K562 (cell line): ENCODE data around the gene CTIF. TPM values are rescaled to one million over a fixed set of nuclear protein-coding genes. Genes with fewer than 3 reads are reported as not detected.

Experiments used
- ATAC-seq: fragments of 200-7000 bp; cut with Tn5 transposase; 3 replicates; pipeline ENCODE4 v1.9.1; 2020; ENCODE audit warnings: moderate library complexity
- BruUV-seq: library from RNA; stranded (reverse); fragments of 400-500 nt; replicated peaks from 2 replicates; lab custom pipeline; 2021; lab: Mats Ljungman, UMichigan
- CTCF ChIA-PET: fragments of 300-600 bp; formaldehyde crosslinking; extraction: SDS; loops from one replicate; lab custom pipeline; 2021; ENCODE audit warnings: low intra/inter-chr PET ratio; lab: Yijun Ruan, JAX
- POLR2A ChIA-PET: fragments of 300-600, 350-650 bp; sonication (Branson Sonifier 250); formaldehyde crosslinking; extraction: SDS; loops from one replicate; lab custom pipeline; 2021; ENCODE audit warnings: antibody characterized with exemption, inconsistent platforms; lab: Yijun Ruan, JAX
- DNase-seq, 4 experiments: peaks; one replicate each; pipeline versions ENCODE4 v3.0.0 to v3.0.0-alpha.2; 2011 to 2018; ENCODE audit warnings: low spot score in 3 of 4, mixed read lengths in 3 of 4; ENCODE audit errors: extremely low read depth in 1 of 4
- FAIRE-seq: peaks from 2 replicates; lab custom pipeline; 2011; peaks lifted over from hg19 to GRCh38; lab: Jason Lieb, UNC
- H2AFZ ChIP-seq: 2 replicates; pipeline ENCODE4 v1.6.0; 2011; ENCODE audit warnings: low read depth, low read length, control low read depth, inconsistent platforms
- H3K27ac ChIP-seq: fragments of 200-600 bp; 3 replicates; pipeline ENCODE4 v1.8.0; 2011; ENCODE audit warnings: low read depth, mild to moderate bottlenecking, control low read depth, inconsistent platforms, low read length, moderate library complexity, mixed read lengths; ENCODE audit errors: extremely low read depth
- H3K27me3 ChIP-seq, 2 experiments: fragments of 300-600 bp in 1 of 2; 2 replicates in 1 of 2; 3 replicates in 1 of 2; pipeline versions ENCODE4 v1.6.0 to v1.8.0; 2011; ENCODE audit warnings: inconsistent platforms in 2 of 2, low read length in 2 of 2, mild to moderate bottlenecking in 1 of 2, mixed read lengths in 1 of 2, moderate library complexity in 1 of 2; ENCODE audit not compliant: control insufficient read depth in 2 of 2, insufficient read depth in 2 of 2
- H3K36me3 ChIP-seq: fragments of 300-600 bp; 3 replicates; pipeline ENCODE4 v1.8.0; 2011; ENCODE audit warnings: mild to moderate bottlenecking, low read length, inconsistent platforms; ENCODE audit not compliant: control insufficient read depth, insufficient read depth
- H3K4me1 ChIP-seq, 2 experiments: fragments of 200-600 bp in 1 of 2; replicated peaks in 1 of 2; 2 replicates in 1 of 2; 3 replicates in 1 of 2; pipeline versions ENCODE4 v1.5.1 to v1.8.0; 2011; ENCODE audit warnings: inconsistent platforms in 2 of 2, low read length in 2 of 2, mild to moderate bottlenecking in 1 of 2, mixed read lengths in 1 of 2, moderate library complexity in 1 of 2; ENCODE audit not compliant: control insufficient read depth in 2 of 2, insufficient read depth in 2 of 2
- H3K4me2 ChIP-seq: 2 replicates; pipeline ENCODE4 v1.6.1; 2011; ENCODE audit warnings: low read length, control low read depth, inconsistent platforms, mixed read lengths; ENCODE audit not compliant: insufficient read depth
- H3K4me3 ChIP-seq: fragments of 200-600 bp; sonication (generic), shearing (Covaris generic); 2 replicates; pipeline ENCODE4 v1.5.1; 2016; ENCODE audit warnings: control low read depth, inconsistent platforms
- H3K79me2 ChIP-seq: fragments of 200-600 bp; 3 replicates; pipeline ENCODE4 v1.8.0; 2011; ENCODE audit warnings: low read length, inconsistent platforms; ENCODE audit not compliant: control insufficient read depth, insufficient read depth
- H3K9ac ChIP-seq, 2 experiments: 2 replicates each; pipeline versions ENCODE4 v1.6.0 to v1.6.1; 2011; ENCODE audit warnings: low read depth in 2 of 2, low read length in 2 of 2, control low read depth in 1 of 2, inconsistent platforms in 1 of 2, mild to moderate bottlenecking in 1 of 2, mixed read lengths in 1 of 2; ENCODE audit not compliant: insufficient read depth in 1 of 2
- H3K9me1 ChIP-seq: one replicate; pipeline ENCODE4 v1.6.0; 2011; ENCODE audit warnings: inconsistent platforms, mild to moderate bottlenecking, low read length, moderate library complexity; ENCODE audit not compliant: control insufficient read depth, insufficient read depth
- H3K9me3 ChIP-seq: replicated peaks from 2 replicates; pipeline ENCODE4 v1.5.1; 2011; ENCODE audit warnings: low read depth, low read length, inconsistent platforms; ENCODE audit not compliant: control insufficient read depth, insufficient read depth
- H4K20me1 ChIP-seq: replicated peaks from 2 replicates; pipeline ENCODE4 v1.6.1; 2011; ENCODE audit warnings: low read length, inconsistent platforms, mixed read lengths; ENCODE audit not compliant: control insufficient read depth, insufficient read depth
- CAMTA2 ChIP-seq: fragments of 250-450 bp; sonication (Bioruptor Pico); conservative IDR thresholded peaks from 2 replicates; pipeline ENCODE4 v1.5.1; 2022
- CBFB ChIP-seq: sonication (generic); formaldehyde crosslinking; IDR thresholded peaks from 2 replicates; pipeline ENCODE4 v1.4.0; 2020; ENCODE audit warnings: mild to moderate bottlenecking, missing genetic modification reagents
- CEBPG ChIP-seq, 3 experiments: fragments of 200-800 bp in 1 of 3; sonication (Bioruptor generic) in 1 of 3; sonication (generic) in 1 of 3; formaldehyde crosslinking in 1 of 3; IDR thresholded peaks in 2 of 3; conservative IDR thresholded peaks in 1 of 3; 2 replicates each; pipeline versions ENCODE4 v1.6.1 to v1.8.0; 2016 to 2022; ENCODE audit warnings: missing compliant biosample characterization in 2 of 3, missing genetic modification characterization in 2 of 3, mild to moderate bottlenecking in 1 of 3, missing genetic modification reagents in 1 of 3
- JUNB ChIP-seq: fragments of 450-650 bp; formaldehyde crosslinking; conservative IDR thresholded peaks from 2 replicates; pipeline ENCODE4 v1.4.0; 2020; ENCODE audit warnings: mild to moderate bottlenecking
- KDM2B ChIP-seq: fragments of 250-450 bp; sonication (Bioruptor Pico); IDR thresholded peaks from 2 replicates; pipeline ENCODE4 v1.8.0; 2021; ENCODE audit warnings: mild to moderate bottlenecking, moderate library complexity
- KLF6 ChIP-seq: fragments of 250-450 bp; sonication (Bioruptor Pico); IDR thresholded peaks from 2 replicates; pipeline ENCODE4 v1.4.0; 2020; ENCODE audit warnings: mild to moderate bottlenecking, moderate library complexity, borderline replicate concordance
- SAFB2 ChIP-seq: fragments of 200-400 bp; formaldehyde crosslinking; IDR thresholded peaks from 2 replicates; pipeline ENCODE4 v1.6.1; 2018; ENCODE audit warnings: borderline replicate concordance, low read length, low read depth, moderate library complexity; ENCODE audit not compliant: severe bottlenecking
- SIN3A ChIP-seq, 2 experiments: fragments of 150-350 bp in 1 of 2; IDR thresholded peaks; 2 replicates each; pipeline ENCODE4 v1.6.1; 2011 to 2016; ENCODE audit warnings: borderline replicate concordance in 2 of 2, low read depth in 2 of 2, low read length in 2 of 2, mild to moderate bottlenecking in 2 of 2, moderate library complexity in 2 of 2; ENCODE audit not compliant: control insufficient read depth in 1 of 2
- TCF3 ChIP-seq: sonication (generic); formaldehyde crosslinking; IDR thresholded peaks from 2 replicates; pipeline ENCODE4 v1.4.0; 2020; ENCODE audit warnings: mild to moderate bottlenecking, missing genetic modification reagents
- ZNF121 ChIP-seq: sonication (generic); formaldehyde crosslinking; conservative IDR thresholded peaks from 2 replicates; pipeline ENCODE4 v1.8.0; 2022; ENCODE audit warnings: missing genetic modification reagents
- ZNF165 ChIP-seq: fragments of 250-450 bp; sonication (Bioruptor Pico); IDR thresholded peaks from 2 replicates; pipeline ENCODE4 v1.4.0; 2020; ENCODE audit warnings: borderline replicate concordance
- ZNF780A ChIP-seq: fragments of 250-450 bp; sonication (Bioruptor Pico); IDR thresholded peaks from 2 replicates; pipeline ENCODE4 v1.5.0; 2021; ENCODE audit warnings: mild to moderate bottlenecking
- WGBS: fragments of 100-300 bp; shearing (Covaris generic); methylation state at CpG from one replicate; pipeline ENCODE4 v1.1.6; 2016; ENCODE audit warnings: low coverage, mixed read lengths; ENCODE audit not compliant: insufficient coverage; ENCODE audit errors: missing lambda C conversion rate; 5-methylcytosine and 5-hydroxymethylcytosine counted together
- in situ Hi-C: fragments of 300-500 bp; cut with MboI; formaldehyde crosslinking; loops from 4 replicates; pipeline ENCODE4 v1.15.0; 2018; ENCODE audit warnings: inconsistent platforms, mixed read lengths
- intact Hi-C: fragments of 100-400 bp; cut with micrococcal nuclease; formaldehyde crosslinking; loops from 2 replicates; pipeline ENCODE4 v1.14.2; 2022
- polyA plus RNA-seq, 8 experiments: library from polyadenylated mRNA; depleted of rRNA in 4 of 8; stranded (reverse) in 5 of 8; unstranded in 3 of 8; fragments of >200 nt; fragmentation: Nextera tagmentation in 2 of 8; fragmentation: Illumina TruSeq in 1 of 8; extraction: Ambion mirVana in 2 of 8; extraction: Trizol in 1 of 8; gene quantifications; 2 replicates each; pipeline versions ENCODE4 v1.2.1 to v1.2.3, GENCODE V29; 2011 to 2014; ENCODE audit warnings: inconsistent platforms in 1 of 8, missing spikeins in 1 of 8
- total RNA-seq, 7 experiments: library from RNA; depleted of rRNA in 6 of 7; stranded (reverse); fragments of >200 nt in 6 of 7; fragmentation: Illumina TruSeq in 2 of 7; extraction: Trizol in 2 of 7; gene quantifications; 2 replicates each; pipeline versions ENCODE4 v1.2.1 to v1.2.3, GENCODE V29; 2011 to 2021; ENCODE audit warnings: low replicate concordance in 1 of 7
- TF ChIP-seq, protein P1 (sequence below): fragments of 450-650 bp; IDR thresholded peaks from 2 replicates; pipeline ENCODE4 v1.6.1; 2016
- TF ChIP-seq, protein P2 (sequence below): fragments of 450-650 bp; IDR thresholded peaks from 2 replicates; pipeline ENCODE4 v1.6.1; 2016; ENCODE audit warnings: missing biosample characterization, missing genetic modification characterization

The CTIF gene
- total and polyA plus RNA-seq, 9 of the 15 experiments (the other 6 are each of a cell fraction or from before 2014, with no cell fraction given): 0.17 to 11.5 (median 2.2) TPM

GRCh38 chr18:48718251-48718959 lies 179.6 kb downstream of the CTIF start:
- Histone ChIP-seq H3K27me3 (no peaks in the 10 kb centered on the region), H3K9me1 (peaks cover 4% of the 10 kb centered on the region), H4K20me1 (no peaks in the 10 kb centered on the region), H3K36me3 (no peaks in the 10 kb centered on the region), H2AFZ (no peak overlapping the region), H3K27ac (no peak overlapping the region), H3K9ac (no peak overlapping the region), H3K4me3 (no peak overlapping the region), H3K4me2 (no peak overlapping the region), H3K79me2 (no peaks in the 10 kb centered on the region), H3K9me3 (no peaks in the 10 kb centered on the region), H3K4me1 (peaks cover 18 to 28% of the 10 kb centered on the region in 2 experiments; a peak in 4 of 5 replicates)
- FAIRE-seq (no peak), ATAC-seq (no peak), DNase-seq (no peak)
- no TSS peak for BruUV-seq
- 92% methylated on average over 9 of the region's 10 CpGs for WGBS
- ChIA-PET CTCF (interaction anchor here (0.5 kb wide), 1 partner anchor 532 kb away, joined by 3 read pairs; no protein-coding TSS in a partner anchor), POLR2A (no interaction called here)
- in situ Hi-C loops (no loop called here), intact Hi-C loops (no loop called here)
- no peak for TF ChIP-seq CEBPG (CRISPR knock-in tag; IDR thresholded peaks at IDR 0.05)
- TF ChIP-seq CEBPG (tag; conservative IDR thresholded peaks at IDR 0.05 in 1 of 2, IDR thresholded peaks at IDR 0.05 in 1 of 2): no peak
- TF ChIP-seq ZNF165 (CRISPR knock-in tag): no peak
- no peak for TF ChIP-seq SIN3A (IDR thresholded peaks at IDR 0.05; ENCODE audit: borderline replicate concordance in 2 of 2, control insufficient read depth in 1 of 2, low read depth in 2 of 2, low read length in 2 of 2)
- no peak for TF ChIP-seq ZNF780A (CRISPR knock-in tag)
- TF ChIP-seq CBFB (CRISPR knock-in tag): no peak
- no peak for TF ChIP-seq CAMTA2 (CRISPR knock-in tag)
- TF ChIP-seq KDM2B (CRISPR knock-in tag): no peak
- TF ChIP-seq, protein P1, sequence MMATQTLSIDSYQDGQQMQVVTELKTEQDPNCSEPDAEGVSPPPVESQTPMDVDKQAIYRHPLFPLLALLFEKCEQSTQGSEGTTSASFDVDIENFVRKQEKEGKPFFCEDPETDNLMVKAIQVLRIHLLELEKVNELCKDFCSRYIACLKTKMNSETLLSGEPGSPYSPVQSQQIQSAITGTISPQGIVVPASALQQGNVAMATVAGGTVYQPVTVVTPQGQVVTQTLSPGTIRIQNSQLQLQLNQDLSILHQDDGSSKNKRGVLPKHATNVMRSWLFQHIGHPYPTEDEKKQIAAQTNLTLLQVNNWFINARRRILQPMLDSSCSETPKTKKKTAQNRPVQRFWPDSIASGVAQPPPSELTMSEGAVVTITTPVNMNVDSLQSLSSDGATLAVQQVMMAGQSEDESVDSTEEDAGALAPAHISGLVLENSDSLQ: no peak
- TF ChIP-seq ZNF121 (CRISPR knock-in tag): no peak
- TF ChIP-seq KLF6 (CRISPR knock-in tag): no peak
- TF ChIP-seq JUNB (CRISPR knock-in tag): no peak
- TF ChIP-seq, protein P2, sequence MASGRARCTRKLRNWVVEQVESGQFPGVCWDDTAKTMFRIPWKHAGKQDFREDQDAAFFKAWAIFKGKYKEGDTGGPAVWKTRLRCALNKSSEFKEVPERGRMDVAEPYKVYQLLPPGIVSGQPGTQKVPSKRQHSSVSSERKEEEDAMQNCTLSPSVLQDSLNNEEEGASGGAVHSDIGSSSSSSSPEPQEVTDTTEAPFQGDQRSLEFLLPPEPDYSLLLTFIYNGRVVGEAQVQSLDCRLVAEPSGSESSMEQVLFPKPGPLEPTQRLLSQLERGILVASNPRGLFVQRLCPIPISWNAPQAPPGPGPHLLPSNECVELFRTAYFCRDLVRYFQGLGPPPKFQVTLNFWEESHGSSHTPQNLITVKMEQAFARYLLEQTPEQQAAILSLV (tag): no peak
- no peak for TF ChIP-seq SAFB2
- no peak for TF ChIP-seq TCF3 (CRISPR knock-in tag)
